Stimulated activated CD4-positive, alpha-beta T cell treated with anti-CD3 and anti-CD28 coated beads, Interleukin-4, amount 100 ng/mL, for 1 hour (primary cell): Measurements from ENCODE around the gene TEF.

Experiments used
- DNase-seq: peaks from one replicate; pipeline ENCODE4 v3.0.0-alpha.2; 2020

TEF gene

GRCh38 chr22:41355895-41356294 is 25.8 kb upstream of the TEF start:
- DNase-seq: no peak

- DNase-seq: no peak
These were observed 25.2 kb upstream of the TEF start for GRCh38 chr22:41356430-41357028.

DNA sequence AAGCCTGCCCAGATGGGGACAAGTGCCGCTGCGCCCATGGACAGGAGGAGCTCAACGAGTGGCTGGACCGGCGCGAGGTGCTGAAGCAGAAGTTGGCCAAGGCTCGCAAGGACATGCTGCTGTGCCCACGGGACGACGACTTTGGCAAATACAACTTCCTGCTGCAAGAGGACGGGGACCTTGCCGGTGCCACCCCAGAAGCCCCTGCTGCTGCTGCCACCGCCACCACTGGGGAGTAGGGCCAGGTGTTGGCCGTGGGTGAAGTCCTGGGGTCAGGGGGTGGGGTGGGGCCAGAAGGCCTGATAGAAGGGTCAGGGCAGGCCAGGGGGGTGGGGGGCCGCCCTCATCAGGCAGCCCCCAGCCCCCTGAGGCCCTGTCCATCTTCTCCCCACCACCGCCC is 24.6 kb upstream of the TEF start:
- DNase-seq: no peak

GRCh38 chr22:41358927-41359326 is 22.8 kb upstream of the TEF start:
- no peak for DNase-seq

DNA sequence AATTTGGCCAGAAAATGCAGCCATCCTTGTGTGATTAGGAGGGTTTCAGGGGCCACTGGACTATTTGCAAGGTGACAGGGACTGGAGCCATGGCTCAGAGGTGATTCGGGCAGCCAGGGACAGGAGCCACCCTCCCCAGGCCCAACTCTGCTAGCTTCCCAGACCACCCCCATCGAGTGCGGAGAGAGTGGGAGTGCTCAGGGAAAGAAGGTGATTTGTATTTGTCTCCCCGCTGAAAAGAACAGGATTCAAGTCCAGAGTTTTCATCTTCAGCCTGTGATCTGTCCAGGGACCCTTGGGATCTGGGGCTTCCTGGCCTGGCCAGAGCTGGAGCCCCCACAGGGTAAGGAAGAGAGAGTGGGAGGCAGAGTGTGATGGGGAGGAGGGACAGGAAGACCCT is 22.4 kb upstream of the TEF start:
- DNase-seq: no peak

DNA sequence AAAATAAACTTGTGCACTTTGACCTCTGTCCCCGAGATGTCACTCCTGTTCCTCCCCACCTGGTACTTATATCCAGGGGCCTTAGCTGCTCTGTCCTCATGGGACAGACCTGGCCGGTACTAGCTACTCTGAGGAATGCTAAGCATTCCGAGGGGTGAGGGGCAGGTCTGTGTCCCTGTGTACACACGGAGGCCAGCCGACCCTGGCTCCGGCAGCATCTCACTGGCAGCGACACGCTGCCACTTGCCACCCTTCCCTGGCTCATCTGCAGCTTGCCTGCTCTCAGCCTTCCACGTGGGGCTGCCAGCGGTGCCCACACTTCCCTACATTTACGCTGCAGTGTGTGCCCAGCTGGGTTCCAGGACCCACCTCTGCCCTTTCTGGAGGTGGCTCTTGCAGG is 21.6 kb upstream of the TEF start:
- no peak for DNase-seq

GRCh38 chr22:41361716-41362310 is 19.9 kb upstream of the TEF start:
- DNase-seq: no peak

GRCh38 chr22:41362615-41363014 is 19.1 kb upstream of the TEF start:
- DNase-seq: no peak

- DNase-seq: no peak
These were observed 17.5 kb upstream of the TEF start for GRCh38 chr22:41364233-41364632.

- DNase-seq: no peak
These were observed 16.8 kb upstream of the TEF start for GRCh38 chr22:41364955-41365354.

DNA sequence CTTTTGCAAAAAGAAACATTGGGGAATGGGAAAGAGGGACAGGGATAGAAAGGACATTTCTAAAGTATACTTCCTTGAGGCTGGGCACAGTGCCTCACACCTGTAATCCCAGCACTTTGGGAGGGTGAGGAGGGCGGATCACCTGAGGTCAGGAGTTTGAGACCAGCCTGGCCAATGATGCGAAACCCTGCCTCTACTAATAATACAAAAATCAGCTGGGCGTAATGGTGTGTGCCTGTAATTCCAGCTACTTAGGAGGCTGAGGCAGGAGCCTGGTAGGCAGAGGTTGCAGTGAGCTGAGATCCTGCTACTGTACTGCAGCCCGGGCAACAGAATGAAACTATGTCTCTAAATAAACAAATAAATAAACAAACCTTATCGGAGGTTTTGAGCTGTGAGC is 16.3 kb upstream of the TEF start:
- DNase-seq: no peak

GRCh38 chr22:41366323-41367029 is 15.3 kb upstream of the TEF start:
- DNase-seq: no peak

DNA sequence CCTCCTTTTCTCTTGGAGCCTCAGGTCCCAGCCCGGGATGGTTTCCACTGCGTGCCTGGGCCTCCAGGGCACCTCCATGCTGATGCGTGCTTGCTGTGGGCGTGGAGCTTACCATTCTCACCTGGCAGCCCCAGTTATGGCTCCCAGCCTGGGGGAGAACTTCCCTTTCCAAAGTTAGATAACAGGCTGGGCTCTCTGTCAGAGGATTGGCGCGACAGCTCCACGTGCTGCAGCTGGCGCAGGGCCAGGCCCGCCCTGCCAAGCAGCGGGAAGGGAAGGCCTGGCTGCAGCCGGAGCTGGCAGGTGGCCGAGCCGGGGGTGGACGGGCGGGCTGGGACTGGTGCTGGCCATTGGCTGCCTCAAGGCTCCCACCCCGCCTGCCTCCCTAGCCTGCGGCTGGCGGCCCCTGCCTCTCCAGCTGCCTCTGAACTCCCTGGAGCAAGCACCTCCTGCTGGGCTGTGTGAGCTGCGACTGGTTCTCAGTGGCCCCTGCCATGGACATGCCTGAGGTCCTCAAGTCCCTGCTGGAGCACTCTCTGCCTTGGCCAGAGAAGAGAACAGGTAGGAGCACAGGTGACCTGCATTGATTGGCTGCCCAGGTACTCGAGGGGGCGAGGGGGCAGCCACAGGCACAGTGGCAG is 14.6 kb upstream of the TEF start:
- DNase-seq: no peak

DNA sequence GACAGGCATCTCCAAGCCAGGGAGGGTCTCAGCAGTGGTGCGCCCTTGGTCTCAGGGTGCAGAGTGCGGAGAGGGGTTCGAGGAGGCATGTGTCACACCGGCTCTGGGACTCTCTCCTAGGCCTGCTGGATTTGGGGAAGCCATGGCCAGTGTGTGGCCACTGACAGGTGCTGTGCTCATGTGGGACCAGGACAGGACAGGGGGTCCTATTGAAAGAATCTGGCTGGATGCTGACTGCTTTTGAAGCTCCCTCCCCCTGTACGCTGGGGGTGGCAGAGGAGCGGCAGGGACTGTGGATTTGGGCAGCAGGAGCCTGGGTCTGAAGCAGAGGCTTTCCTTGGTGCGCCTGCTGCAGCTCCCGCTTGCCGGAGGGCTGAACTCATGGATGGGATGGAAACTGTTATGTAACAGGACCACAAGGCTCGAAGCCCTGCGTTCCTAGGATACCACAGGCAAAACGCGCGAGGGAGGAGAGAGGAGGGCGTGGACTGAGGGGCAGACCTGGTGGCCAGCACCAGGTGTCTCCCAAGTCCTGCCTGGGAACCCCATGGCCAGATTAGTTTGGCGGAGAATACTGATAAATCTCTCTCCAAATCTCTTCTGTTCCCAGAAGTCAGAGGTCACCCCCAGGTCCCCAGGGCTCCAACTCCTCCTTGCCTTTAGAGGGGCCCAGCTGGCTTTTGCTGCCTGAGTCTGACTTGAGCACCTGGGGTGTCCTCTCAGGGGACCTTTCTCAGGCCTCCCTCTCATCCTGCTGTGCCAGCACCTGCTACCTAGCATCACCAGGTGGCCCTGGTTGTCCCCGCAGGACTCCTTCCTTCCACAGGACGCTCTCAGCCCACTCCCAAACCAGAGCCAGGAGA is 13.8 kb upstream of the TEF start:
- no peak for DNase-seq

GRCh38 chr22:41368543-41369423 is 13.0 kb upstream of the TEF start:
- no peak for DNase-seq

DNA sequence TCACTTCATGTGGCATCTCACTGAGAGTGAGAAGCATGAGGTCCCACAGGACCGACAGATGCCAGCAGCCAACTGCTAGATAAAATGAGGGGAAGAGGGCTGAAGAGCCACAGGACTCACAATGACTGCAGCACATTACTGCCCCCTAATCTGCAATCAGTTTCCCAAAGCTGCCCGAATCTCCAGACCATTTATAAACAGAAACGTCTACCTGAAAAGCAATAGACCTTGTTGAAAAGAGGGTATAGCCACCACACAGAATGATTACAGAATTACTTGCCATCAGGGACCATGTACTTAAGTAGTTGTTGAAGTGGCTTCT is 12.4 kb upstream of the TEF start:
- DNase-seq: no peak

- DNase-seq: no peak
These were observed 11.9 kb upstream of the TEF start for GRCh38 chr22:41369837-41370236.

GRCh38 chr22:41377846-41378245 is 3.9 kb upstream of the TEF start:
- no peak for DNase-seq

- DNase-seq: no peak
These were observed 781 bp upstream of the TEF start for GRCh38 chr22:41380993-41381328.

DNA sequence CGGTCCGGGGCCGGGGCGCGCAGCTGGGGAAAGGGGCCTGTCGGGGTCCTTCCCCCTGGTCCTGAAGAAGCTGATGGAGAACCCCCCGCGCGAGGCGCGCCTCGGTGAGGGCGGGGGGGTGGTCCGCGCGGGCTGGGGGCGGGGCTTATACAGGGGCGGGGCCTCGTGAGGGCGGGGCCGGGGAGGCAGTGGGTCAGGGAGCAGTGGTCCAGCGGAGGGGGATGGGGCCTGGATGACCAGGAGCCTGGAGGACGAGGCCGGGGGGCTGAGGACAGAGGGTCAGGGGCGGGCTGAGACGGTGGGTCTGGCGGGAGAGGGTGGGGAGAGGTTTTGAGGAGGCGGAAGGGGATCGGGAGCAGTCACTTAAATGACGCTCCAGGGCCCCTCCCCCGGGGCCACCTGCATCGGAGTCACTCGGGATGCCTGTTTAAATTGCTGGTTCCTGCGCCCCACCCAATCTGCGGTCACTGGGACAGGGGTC is 396 bp downstream of the TEF start:
- peak; percentile 61 for DNase-seq

- DNase-seq: no peak
These were observed 868 bp downstream of the TEF start for GRCh38 chr22:41382610-41383009.

DNA sequence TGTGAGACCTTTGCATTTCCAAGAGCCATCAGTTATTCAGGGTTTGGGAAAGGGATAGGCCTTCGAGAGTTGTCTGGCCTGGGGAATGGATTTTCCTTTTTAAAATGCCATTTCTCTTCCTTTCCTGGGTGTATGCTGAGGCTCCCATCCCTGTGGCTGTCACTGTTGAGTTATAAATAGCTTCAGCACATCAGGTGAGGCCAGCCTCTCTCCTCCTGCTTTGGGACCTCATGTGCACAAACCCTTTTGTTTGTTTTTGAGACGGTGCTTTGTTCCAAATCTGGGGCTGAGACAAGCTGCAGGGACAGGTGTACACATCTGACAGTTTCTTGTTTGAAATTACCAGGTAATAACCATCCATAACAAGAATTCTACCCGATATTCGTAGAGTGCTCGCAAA is 1.3 kb downstream of the TEF start:
- DNase-seq: no peak
